Measurements from ENCODE around the gene SHISA7. TPM values are rescaled to one million over a fixed set of nuclear protein-coding genes. Genes with fewer than 3 reads are reported as not detected.
A peak's percentile ranks its signal among the peaks of the same experiment; 100 is the strongest.

SHISA7 gene
- total and polyA plus RNA-seq, 2 of the 4 experiments (the other 2 are of a cell fraction): not detected

GRCh38 chr19:55487924-55488687 is 45.0 kb upstream of the SHISA7 start, which contains the start of gene SSC5D:
Gene SSC5D, plus strand, starts transcription at chr19:55488436. Its CDS starts 154 bp downstream, at chr19:55488590.
- Histone ChIP-seq H2AK5ac (ENCODE audit: low read depth, low read length) (peak within 1 kb of the TSS; percentile 93), H3K56ac (ENCODE audit: extremely low read depth, insufficient read depth, low read length) (peak within 1 kb of the TSS; percentile 84; the same call in 1 of the 2 replicates), H3K4me1 (ENCODE audit: control insufficient read depth, insufficient read depth, low read length) (peaks cover 32% of the 10 kb centered on the region), H2BK20ac (ENCODE audit: low read depth, low read length) (peak within 1 kb of the TSS; percentile 38), H4K8ac (ENCODE audit: low read depth in 2 of 2, low read length in 2 of 2) (peak within 1 kb of the TSS; percentile 87 to 96), H2BK15ac (ENCODE audit: low read depth, low read length) (peak within 1 kb of the TSS; percentile 28; the same call in 1 of the 3 replicates), H3K14ac (replicated peaks; ENCODE audit: low read depth, low read length) (peak within 1 kb of the TSS; percentile 78), H3K4me2 (ENCODE audit: low read depth, low read length) (peak within 1 kb of the TSS; percentile 75), H2AFZ (replicated peaks; ENCODE audit: low read length, poor library complexity) (peak within 1 kb of the TSS; percentile 92), H3K23ac (ENCODE audit: low read depth, low read length) (peak within 1 kb of the TSS; percentile 80), H3K79me1 (ENCODE audit: low read depth in 1 of 2, low read length in 2 of 2) (peaks cover 5 to 39% of the 10 kb centered on the region in 2 experiments), H3K36me3 (ENCODE audit: control insufficient read depth, insufficient read depth, low read length) (peaks cover 3% of the 10 kb centered on the region; the same call in 1 of the 2 replicates), H4K5ac (ENCODE audit: low read depth, low read length) (peak within 1 kb of the TSS; percentile 97), H4K20me1 (ENCODE audit: insufficient read depth, low read length) (0 out of 2 replicates have a peak, but pooled peaks cover 4% of the 10 kb centered on the region), H3K4ac (ENCODE audit: low read depth, low read length) (peak within 1 kb of the TSS; percentile 96), H3K4me3 (ENCODE audit: insufficient read depth, low read depth, low read length) (peak within 1 kb of the TSS; percentile 36), H3K27ac (ENCODE audit: insufficient read depth, low read length) (peak within 1 kb of the TSS; percentile 99), H2BK120ac (ENCODE audit: low read depth, low read length) (peak within 1 kb of the TSS; percentile 86), H2BK5ac (ENCODE audit: low read depth, low read length, poor library complexity, severe bottlenecking) (peak within 1 kb of the TSS; percentile 95), H3K18ac (ENCODE audit: low read depth, low read length) (peak within 1 kb of the TSS; percentile 98), H3K9me1 (ENCODE audit: insufficient read depth, low read length) (peaks cover 7% of the 10 kb centered on the region), H2AK9ac (replicated peaks; ENCODE audit: low read depth, low read length, poor library complexity) (peak within 1 kb of the TSS; percentile 99), H3K9me3 (ENCODE audit: control insufficient read depth, insufficient read depth, low read length) (no peaks in the 10 kb centered on the region), H3K9ac (ENCODE audit: low read depth, low read length) (peak within 1 kb of the TSS; percentile 67), H4K91ac (ENCODE audit: insufficient read depth, low read depth, low read length) (peak within 1 kb of the TSS; percentile 97), H3K27me3 (ENCODE audit: control insufficient read depth, insufficient read depth, low read length) (no peaks in the 10 kb centered on the region)
- 5% methylated on average over 4 of the region's 21 CpGs; no CpG with 5 or more reads in 1 of the 2 experiments for WGBS, 2 experiments (ENCODE audit: extremely low coverage in 2 of 2, insufficient read length in 1 of 2)
- ChIA-PET POLR2A (ENCODE audit: unreplicated experiment) (no interaction called here), CTCF (no interaction called here)
- dilution Hi-C loops (cut with HindIII; ENCODE audit: low sequenced_read_pairs, unreplicated experiment): no loop called here
- TF ChIP-seq MXI1 (IDR thresholded peaks at IDR 0.05; ENCODE audit: borderline replicate concordance, low read depth, low read length) (no peak), MAFK (IDR thresholded peaks at IDR 0.05; ENCODE audit: low read depth, low read length) (no peak), NFE2L2 (IDR thresholded peaks at IDR 0.05; ENCODE audit: low read depth, low read length) (no peak), FOS (IDR thresholded peaks at IDR 0.05; ENCODE audit: low read depth, low read length) (no peak), USF2 (IDR thresholded peaks at IDR 0.05; ENCODE audit: low read depth, low read length) (no peak)
- no TSS peak for BruUV-seq (replicated peaks)
- peak; percentile 26 for DNase-seq
- in situ Hi-C loops (cut with MboI; ENCODE audit: low sequenced_read_pairs): loop anchor here (25.0 kb wide), 1 partner anchor 1026 kb away; the partner anchor contains the start of genes CDC42EP5 and LENG9
- intact Hi-C loops (cut with micrococcal nuclease): loop anchor here (1.0 kb wide), 1 partner anchor 12 kb away; the partner anchor contains the start of gene ZNF628
- ATAC-seq (ENCODE audit: low read depth): peak; percentile 21

Measured in IMR-90 (cell line).